Prostate gland (tissue), 2 donors: Measurements from ENCODE around the gene HAND2. TPM values are rescaled to one million over a fixed set of nuclear protein-coding genes. Genes with fewer than 3 reads are reported as not detected.

Experiments
- DNase-seq: peaks from one replicate; pipeline ENCODE4 v3.0.0-alpha.2; 2019; ENCODE audit warnings: low spot score
- H3K27ac ChIP-seq, 2 donors: fragments of 200-600 bp; sonication (generic); 2 replicates each; pipeline ENCODE4 v1.5.1; 2017 to 2019
- H3K27me3 ChIP-seq: fragments of 200-600 bp; sonication (generic); replicated peaks from 2 replicates; pipeline ENCODE4 v1.5.1; 2019; ENCODE audit not compliant: insufficient read depth
- H3K36me3 ChIP-seq, 2 donors: fragments of 200-600 bp; sonication (generic); 1 replicate in 1 of 2; 2 replicates in 1 of 2; pipeline versions ENCODE4 v1.5.1 to v1.8.1; 2017 to 2019
- H3K4me1 ChIP-seq: fragments of 200-600 bp; sonication (generic); replicated peaks from 2 replicates; pipeline ENCODE4 v1.5.1; 2019
- H3K4me3 ChIP-seq, 2 donors: fragments of 200-600 bp; sonication (generic); 2 replicates each; pipeline ENCODE4 v1.5.1; 2017 to 2019
- H3K9me3 ChIP-seq: fragments of 200-600 bp; sonication (generic); 2 replicates; pipeline ENCODE4 v1.5.1; 2017
- CTCF ChIP-seq, 4 experiments: fragments of 200-600 bp in 2 of 4; fragments of 450-650 bp in 2 of 4; sonication (generic) in 2 of 4; IDR thresholded peaks; 1 replicate in 3 of 4; 2 replicates in 1 of 4; pipeline ENCODE4 v1.5.1; 2016 to 2019; ENCODE audit warnings: antibody characterized with exemption in 4 of 4, mild to moderate bottlenecking in 2 of 4, moderate library complexity in 2 of 4
- POLR2A ChIP-seq: fragments of 450-650 bp; IDR thresholded peaks from one replicate; pipeline ENCODE4 v1.6.1; 2016; ENCODE audit warnings: antibody characterized with exemption, mild to moderate bottlenecking
- POLR2AphosphoS5 ChIP-seq: sonication (generic); formaldehyde crosslinking; IDR thresholded peaks from one replicate; pipeline ENCODE4 v1.6.1; 2017; ENCODE audit warnings: antibody characterized with exemption
- WGBS: methylation state at CpG from one replicate; pipeline ENCODE4 v1.1.5; 2018; 5-methylcytosine and 5-hydroxymethylcytosine counted together
- intact Hi-C: fragments of 100-400 bp; cut with DNase I; formaldehyde crosslinking; loops from one replicate; pipeline ENCODE4 v1.14.2; 2022
- total RNA-seq, 2 donors: library from RNA; depleted of rRNA; stranded (reverse); fragments of >200 nt; gene quantifications; one replicate each; pipeline ENCODE4 v1.1.0, GENCODE V29; 2016

HAND2 gene
- total RNA-seq, 2 donors from 2014 or later: 7.5 TPM; not detected in 1

GRCh38 chr4:173520921-173521466, 9.0 kb downstream of the HAND2 start:
- H3K27ac ChIP-seq: no peak overlapping the region
- 41% methylated on average over 10 of the region's 10 CpGs for WGBS

GRCh38 chr4:173519111-173520101, 10.6 kb downstream of the HAND2 start:
- intact Hi-C loops: no loop called here
- TF ChIP-seq POLR2A: no peak
- no peak for TF ChIP-seq CTCF (IDR thresholded peaks at IDR 0.05)
- no peak for TF ChIP-seq POLR2AphosphoS5
- no peak overlapping the region for H3K4me3 ChIP-seq
- H3K36me3 ChIP-seq: no peaks in the 10 kb centered on the region
- peaks cover 68% of the 10 kb centered on the region for H3K27me3 ChIP-seq
- no peaks in the 10 kb centered on the region for H3K9me3 ChIP-seq
- H3K27ac ChIP-seq: no peak overlapping the region
- WGBS: 24% methylated on average over 31 of the region's 31 CpGs
- no peak for DNase-seq
- peaks cover 4% of the 10 kb centered on the region for H3K4me1 ChIP-seq

More at GRCh38 chr4:173520921-173521466, 9.0 kb downstream of the HAND2 start:
- intact Hi-C loops: no loop called here
- no peaks in the 10 kb centered on the region for H3K9me3 ChIP-seq
- peaks cover 66% of the 10 kb centered on the region for H3K27me3 ChIP-seq
- no peak overlapping the region for H3K4me3 ChIP-seq
- no peak for DNase-seq
- no peaks in the 10 kb centered on the region for H3K36me3 ChIP-seq
- TF ChIP-seq POLR2A (no peak), CTCF (IDR thresholded peaks at IDR 0.05) (no peak), POLR2AphosphoS5 (no peak)
- peaks cover 4% of the 10 kb centered on the region for H3K4me1 ChIP-seq

- no peak for DNase-seq
- H3K4me3 ChIP-seq: no peak overlapping the region
- no peak overlapping the region for H3K27ac ChIP-seq
- H3K4me1 ChIP-seq: peaks cover 4% of the 10 kb centered on the region
- no peaks in the 10 kb centered on the region for H3K9me3 ChIP-seq
- 13% methylated on average over 42 of the region's 42 CpGs for WGBS
- peaks cover 61% of the 10 kb centered on the region for H3K27me3 ChIP-seq
- H3K36me3 ChIP-seq: no peaks in the 10 kb centered on the region
- no peak for TF ChIP-seq POLR2A
- no peak for TF ChIP-seq POLR2AphosphoS5
- TF ChIP-seq CTCF (IDR thresholded peaks at IDR 0.05): no peak
- intact Hi-C loops: no loop called here
Measured at GRCh38 chr4:173518425-173519102, 11.5 kb downstream of the HAND2 start.

GRCh38 chr4:173517781-173518424, 12.1 kb downstream of the HAND2 start:
- H3K4me3 ChIP-seq: no peak overlapping the region
- no peaks in the 10 kb centered on the region for H3K36me3 ChIP-seq
- intact Hi-C loops: no loop called here
- no peak for DNase-seq
- no peak overlapping the region for H3K27ac ChIP-seq
- no peaks in the 10 kb centered on the region for H3K9me3 ChIP-seq
- WGBS: 25% methylated on average over 24 of the region's 24 CpGs
- peaks cover 55% of the 10 kb centered on the region for H3K27me3 ChIP-seq
- peaks cover 4% of the 10 kb centered on the region for H3K4me1 ChIP-seq
- TF ChIP-seq POLR2AphosphoS5 (no peak), CTCF (IDR thresholded peaks at IDR 0.05) (no peak), POLR2A (no peak)
